Left lung (tissue), 10 donors: ENCODE data around the gene GRHL3. TPM values are rescaled to one million over a fixed set of nuclear protein-coding genes. Genes with fewer than 3 reads are reported as not detected.

Experiments used
- ATAC-seq: fragments of 200-7000 bp; cut with Tn5 transposase; one replicate; pipeline ENCODE4 v1.9.1; 2020; ENCODE audit warnings: moderate library complexity
- DNase-seq, 4 donors: peaks; one replicate each; pipeline ENCODE4 v3.0.0-alpha.2; 2013 to 2020
- H3K27ac ChIP-seq, 2 donors: fragments of 200-600 bp; sonication (generic) in 1 of 2; one replicate each; pipeline versions ENCODE4 v1.5.0 to v1.8.0; 2020 to 2021
- H3K27me3 ChIP-seq, 2 donors: fragments of 200-600 bp; sonication (generic) in 1 of 2; one replicate each; pipeline versions ENCODE4 v1.5.0 to v1.8.0; 2020 to 2021
- H3K36me3 ChIP-seq, 2 donors: fragments of 200-600 bp; sonication (generic) in 1 of 2; one replicate each; pipeline versions ENCODE4 v1.5.0 to v1.8.0; 2020 to 2021
- H3K4me1 ChIP-seq, 2 donors: fragments of 200-600 bp; one replicate each; pipeline ENCODE4 v1.8.0; 2021
- H3K4me3 ChIP-seq, 2 donors: fragments of 200-600 bp; sonication (generic) in 1 of 2; one replicate each; pipeline versions ENCODE4 v1.5.0 to v1.8.0; 2020 to 2021; ENCODE audit warnings: mild to moderate bottlenecking in 1 of 2
- H3K9me3 ChIP-seq, 2 donors: fragments of 200-600 bp; sonication (generic) in 1 of 2; one replicate each; pipeline versions ENCODE4 v1.5.0 to v1.8.0; 2020 to 2021
- intact Hi-C, 2 donors: fragments of 100-400 bp; cut with DNase I; formaldehyde crosslinking; loops; one replicate each; pipeline versions ENCODE4 v1.11.2 to v1.14.2; 2022
- polyA plus RNA-seq, 6 donors: library from polyadenylated mRNA; unstranded; fragments of 120-200 nt; gene quantifications; one replicate each; pipeline ENCODE4 v1.2.1, GENCODE V29; 2013; ENCODE audit not compliant: insufficient read length in 6 of 6
- total RNA-seq, 2 donors: library from RNA; stranded (reverse); fragmentation: NEBNext Ultra II Directional; extraction: Animal tissue kit (Norgen Biotek cat#: 25700); gene quantifications; one replicate each; pipeline ENCODE4 v1.2.1, GENCODE V29; 2021
- TF ChIP-seq, protein P1 (sequence below), 2 donors: fragments of 200-600 bp; sonication (generic) in 1 of 2; IDR thresholded peaks; one replicate each; pipeline versions ENCODE4 v1.5.0 to v1.8.0; 2021; ENCODE audit warnings: antibody characterized with exemption in 2 of 2
- donor health status: DM: no; HTN: yes; CAD: no.
- donor health status: DM: no; HTN: no; CAD: no.

Gene GRHL3
- total and polyA plus RNA-seq, 8 donors = 0.20 to 1.6 (median 0.31) TPM; not detected in 1

- no peak for ATAC-seq
- no peaks in the 10 kb centered on the region for H3K36me3 ChIP-seq
- DNase-seq = no peak
- H3K4me3 ChIP-seq = no peak overlapping the region
- no peaks in the 10 kb centered on the region for H3K9me3 ChIP-seq
- no peak overlapping the region for H3K27ac ChIP-seq
- no peaks in the 10 kb centered on the region for H3K27me3 ChIP-seq
- intact Hi-C loops = no loop called here
- no peaks in the 10 kb centered on the region for H3K4me1 ChIP-seq
- TF ChIP-seq, protein P1, sequence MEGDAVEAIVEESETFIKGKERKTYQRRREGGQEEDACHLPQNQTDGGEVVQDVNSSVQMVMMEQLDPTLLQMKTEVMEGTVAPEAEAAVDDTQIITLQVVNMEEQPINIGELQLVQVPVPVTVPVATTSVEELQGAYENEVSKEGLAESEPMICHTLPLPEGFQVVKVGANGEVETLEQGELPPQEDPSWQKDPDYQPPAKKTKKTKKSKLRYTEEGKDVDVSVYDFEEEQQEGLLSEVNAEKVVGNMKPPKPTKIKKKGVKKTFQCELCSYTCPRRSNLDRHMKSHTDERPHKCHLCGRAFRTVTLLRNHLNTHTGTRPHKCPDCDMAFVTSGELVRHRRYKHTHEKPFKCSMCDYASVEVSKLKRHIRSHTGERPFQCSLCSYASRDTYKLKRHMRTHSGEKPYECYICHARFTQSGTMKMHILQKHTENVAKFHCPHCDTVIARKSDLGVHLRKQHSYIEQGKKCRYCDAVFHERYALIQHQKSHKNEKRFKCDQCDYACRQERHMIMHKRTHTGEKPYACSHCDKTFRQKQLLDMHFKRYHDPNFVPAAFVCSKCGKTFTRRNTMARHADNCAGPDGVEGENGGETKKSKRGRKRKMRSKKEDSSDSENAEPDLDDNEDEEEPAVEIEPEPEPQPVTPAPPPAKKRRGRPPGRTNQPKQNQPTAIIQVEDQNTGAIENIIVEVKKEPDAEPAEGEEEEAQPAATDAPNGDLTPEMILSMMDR (IDR thresholded peaks at IDR 0.05) = no peak
These were observed 21.6 kb downstream of the GRHL3 start for GRCh38 chr1:24340770-24341169.

- intact Hi-C loops = no loop called here
- TF ChIP-seq, protein P1 (IDR thresholded peaks at IDR 0.05) = no peak
- Histone ChIP-seq H3K36me3 (no peaks in the 10 kb centered on the region), H3K9me3 (no peaks in the 10 kb centered on the region), H3K27ac (no peak overlapping the region), H3K4me1 (no peaks in the 10 kb centered on the region), H3K4me3 (no peak overlapping the region), H3K27me3 (no peaks in the 10 kb centered on the region)
- ATAC-seq (no peak), DNase-seq (no peak)
These were observed 22.1 kb downstream of the GRHL3 start for GRCh38 chr1:24341260-24341659.

DNA sequence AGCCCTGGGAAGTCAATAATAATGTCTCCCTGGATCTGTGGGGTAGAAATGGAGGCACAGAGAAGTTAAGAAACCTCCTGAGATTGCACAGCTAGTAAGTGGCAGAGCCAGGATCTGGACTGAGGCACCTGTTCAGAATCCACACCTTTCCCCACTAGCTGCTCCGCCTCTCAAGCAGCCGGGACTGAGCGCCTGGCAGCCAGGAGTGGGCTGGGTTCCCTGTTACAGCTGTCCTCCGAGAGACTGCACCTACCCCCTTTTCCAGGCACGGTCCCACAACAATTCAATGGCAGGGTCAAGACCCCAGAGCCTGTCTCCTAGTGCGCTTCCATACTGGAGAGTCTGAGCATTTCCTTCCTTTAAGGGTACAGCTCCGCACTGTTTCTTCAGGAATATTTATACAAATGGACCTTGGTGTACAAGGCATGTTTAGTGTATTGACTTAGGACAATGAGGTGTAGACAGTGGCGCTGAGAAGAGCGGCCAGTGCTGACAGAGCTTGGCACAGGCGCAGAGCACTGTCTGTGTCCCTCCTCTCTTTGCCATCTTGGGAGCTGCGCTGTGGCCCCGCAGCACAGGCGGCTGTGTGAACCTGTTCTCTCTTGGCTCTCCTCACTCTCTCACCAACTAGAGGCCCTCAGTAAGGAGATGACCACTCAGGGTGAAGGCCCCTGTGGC lies 24.4 kb downstream of the GRHL3 start:
- Histone ChIP-seq H3K27me3 (no peaks in the 10 kb centered on the region), H3K9me3 (no peaks in the 10 kb centered on the region), H3K4me3 (no peak overlapping the region), H3K4me1 (no peaks in the 10 kb centered on the region), H3K36me3 (no peaks in the 10 kb centered on the region), H3K27ac (no peak overlapping the region)
- intact Hi-C loops = no loop called here
- TF ChIP-seq, protein P1 (IDR thresholded peaks at IDR 0.05) = no peak
- no peak for DNase-seq
- ATAC-seq = no peak

- H3K9me3 ChIP-seq = no peaks in the 10 kb centered on the region
- intact Hi-C loops = no loop called here
- TF ChIP-seq, protein P1 (IDR thresholded peaks at IDR 0.05) = no peak
- H3K4me1 ChIP-seq = no peaks in the 10 kb centered on the region
- no peak overlapping the region for H3K4me3 ChIP-seq
- no peak overlapping the region for H3K27ac ChIP-seq
- H3K27me3 ChIP-seq = no peaks in the 10 kb centered on the region
- no peaks in the 10 kb centered on the region for H3K36me3 ChIP-seq
- DNase-seq (no peak), ATAC-seq (no peak)
These were observed 25.1 kb downstream of the GRHL3 start for GRCh38 chr1:24344090-24344742.

DNA sequence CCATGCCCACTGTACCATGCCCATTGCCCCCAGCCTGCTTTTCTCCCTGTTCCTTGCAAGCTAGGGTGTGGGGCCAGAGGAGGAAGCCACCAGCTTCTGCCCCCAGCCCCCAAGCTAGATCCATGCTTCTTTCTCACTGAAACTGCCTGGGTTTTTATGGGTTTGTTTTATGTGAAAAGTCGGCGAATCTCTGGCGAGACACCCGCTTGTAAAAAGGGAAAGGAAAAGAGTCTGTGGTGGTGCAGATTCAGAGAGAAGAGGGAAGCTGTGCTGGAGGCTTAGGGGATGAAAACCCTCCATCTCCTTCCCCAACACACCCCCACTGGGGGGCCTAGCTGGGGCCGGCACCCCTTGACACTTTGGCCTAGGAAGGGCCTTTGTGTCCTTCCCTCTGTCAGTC lies 26.2 kb downstream of the GRHL3 start:
- TF ChIP-seq, protein P1 (IDR thresholded peaks at IDR 0.05) = no peak
- no peak overlapping the region for H3K27ac ChIP-seq

More for the DNA sequence above, 26.2 kb downstream of the GRHL3 start:
- intact Hi-C loops = no loop called here
- no peak for DNase-seq
- no peak for ATAC-seq
- Histone ChIP-seq H3K27me3 (no peaks in the 10 kb centered on the region), H3K4me1 (no peaks in the 10 kb centered on the region), H3K9me3 (no peaks in the 10 kb centered on the region), H3K4me3 (no peak overlapping the region), H3K36me3 (no peaks in the 10 kb centered on the region)
